ENCODE measurements around the gene CARD19. TPM values are rescaled to one million over a fixed set of nuclear protein-coding genes. Genes with fewer than 3 reads are reported as not detected.
"Not testable (repeated sequence)": the region's sequence is repeated elsewhere in the genome, so short reads cannot be mapped to it uniquely, and the experiment has no call there.

The CARD19 gene
- total RNA-seq, 1 donor from 2014 or later, result 38.0 TPM

DNA sequence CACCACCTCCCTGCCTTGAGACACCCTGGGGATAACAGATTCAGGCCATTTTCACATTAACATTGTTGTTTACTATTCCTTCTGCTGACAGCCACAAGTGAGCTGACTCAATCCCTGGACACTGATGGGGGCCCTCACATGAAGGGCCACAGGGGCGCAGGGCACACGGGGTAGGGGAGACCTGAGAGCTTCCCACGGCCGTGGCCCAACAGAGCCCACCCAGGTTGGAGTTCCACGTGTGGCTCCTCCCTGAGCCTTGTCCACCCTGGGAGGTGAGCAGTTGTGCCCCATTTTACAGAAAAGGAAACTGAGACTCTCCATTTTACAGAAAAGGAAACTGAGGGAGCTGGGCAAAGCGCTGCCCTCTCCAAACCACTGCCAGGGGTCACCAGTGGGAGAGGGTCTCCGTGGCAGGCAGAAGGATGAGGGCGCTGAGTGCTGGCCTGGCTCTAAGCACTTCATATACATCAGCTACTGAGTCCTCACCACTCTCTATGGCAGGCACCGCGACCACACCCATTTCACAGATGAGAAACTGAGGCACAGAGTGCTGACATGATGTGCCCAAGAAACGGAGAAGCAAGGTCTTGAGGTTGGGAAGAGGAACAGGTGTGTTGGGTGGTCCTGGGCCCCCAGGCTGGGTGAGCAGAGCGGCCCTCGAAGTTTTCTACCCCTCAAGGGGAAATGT lies 35.7 kb downstream of the CARD19 start:
- no peak for DNase-seq (ENCODE audit: low read depth)

DNA sequence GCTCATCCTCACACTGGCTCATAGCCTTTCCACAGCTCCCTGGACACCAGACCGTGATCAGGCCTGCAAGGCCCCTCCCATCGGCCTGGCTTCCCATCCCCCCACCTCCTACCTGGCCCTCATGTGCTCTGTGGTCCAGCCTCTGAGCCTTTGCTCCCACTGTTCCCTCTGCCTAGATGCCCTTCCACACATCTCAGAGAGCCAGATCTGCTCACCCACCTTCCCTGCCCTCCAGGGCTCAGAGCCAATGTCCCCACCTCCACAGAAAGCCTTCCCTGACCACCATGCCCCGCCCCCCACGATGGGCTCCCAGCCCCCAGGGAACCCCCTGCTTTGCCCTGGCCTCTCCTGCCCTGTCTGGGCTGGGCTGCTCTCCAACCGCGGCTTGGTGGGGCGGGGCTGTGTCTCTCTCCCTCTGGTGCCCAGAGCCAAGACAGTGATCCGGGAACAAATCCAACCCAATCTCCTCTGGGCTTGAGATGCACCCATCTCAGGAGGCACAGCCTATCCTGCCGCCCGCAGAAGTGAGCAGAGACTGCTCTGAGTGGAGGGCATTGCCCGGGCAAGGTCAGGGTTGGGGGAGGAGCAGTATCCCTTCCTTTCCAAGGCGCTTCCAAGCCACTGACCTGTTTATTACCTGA lies 36.4 kb downstream of the CARD19 start:
- peak; percentile 68 for DNase-seq (ENCODE audit: low read depth)

DNA sequence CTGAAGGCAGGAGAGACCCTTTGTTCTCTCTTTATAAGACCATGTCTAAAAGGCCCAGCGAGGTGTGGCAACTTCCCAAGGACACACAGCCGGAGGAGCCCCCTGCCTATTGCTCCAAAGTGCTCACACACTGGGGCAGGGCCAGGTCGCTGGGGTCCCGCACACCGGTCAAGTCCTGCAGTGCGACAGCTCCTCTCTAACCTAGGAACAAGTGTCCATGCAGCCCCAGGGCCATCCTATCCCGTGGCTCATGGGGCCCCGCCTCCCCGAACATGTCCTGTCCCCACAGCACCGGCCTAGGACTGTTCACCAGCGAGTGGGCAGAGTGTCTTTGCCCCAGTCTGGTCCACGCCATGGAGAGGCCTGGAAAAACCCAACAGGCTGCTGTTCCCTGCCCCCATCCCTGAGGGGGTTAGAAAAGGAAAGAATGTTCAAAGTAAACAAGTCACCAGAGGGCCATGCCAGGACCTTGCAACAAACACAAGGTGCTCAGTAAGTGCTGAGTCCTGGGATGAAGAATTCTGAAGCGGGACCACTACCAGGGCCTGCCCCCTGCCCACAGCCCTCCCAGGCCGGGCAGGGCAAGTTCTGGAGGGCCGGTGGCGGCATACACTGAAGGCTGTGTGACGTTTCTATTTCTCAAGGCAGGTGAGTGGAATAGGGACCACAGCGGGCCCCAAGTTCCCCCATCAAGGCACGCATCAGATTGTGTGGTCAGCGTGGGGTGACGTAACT lies 37.1 kb downstream of the CARD19 start:
- peak; percentile 80 for DNase-seq (ENCODE audit: low read depth)

DNA sequence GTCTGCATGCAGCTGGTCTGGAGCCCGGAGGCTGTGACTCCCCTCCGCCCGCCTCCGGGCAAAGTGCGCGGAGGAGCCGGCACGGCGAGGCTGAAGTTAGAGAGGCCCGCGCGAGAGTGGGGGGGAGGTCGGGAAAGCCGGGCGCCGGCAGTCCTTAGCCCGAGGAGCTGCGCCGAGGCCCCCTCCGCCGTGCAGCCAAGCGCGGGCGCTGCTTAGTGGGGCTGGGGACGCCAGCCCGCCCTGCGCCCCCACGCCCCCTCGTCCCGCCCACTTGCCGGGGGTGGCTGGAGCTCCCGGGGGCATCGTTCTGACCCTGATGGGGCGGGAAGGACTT lies 37.6 kb downstream of the CARD19 start:
- DNase-seq (ENCODE audit: low read depth), result no peak

DNA sequence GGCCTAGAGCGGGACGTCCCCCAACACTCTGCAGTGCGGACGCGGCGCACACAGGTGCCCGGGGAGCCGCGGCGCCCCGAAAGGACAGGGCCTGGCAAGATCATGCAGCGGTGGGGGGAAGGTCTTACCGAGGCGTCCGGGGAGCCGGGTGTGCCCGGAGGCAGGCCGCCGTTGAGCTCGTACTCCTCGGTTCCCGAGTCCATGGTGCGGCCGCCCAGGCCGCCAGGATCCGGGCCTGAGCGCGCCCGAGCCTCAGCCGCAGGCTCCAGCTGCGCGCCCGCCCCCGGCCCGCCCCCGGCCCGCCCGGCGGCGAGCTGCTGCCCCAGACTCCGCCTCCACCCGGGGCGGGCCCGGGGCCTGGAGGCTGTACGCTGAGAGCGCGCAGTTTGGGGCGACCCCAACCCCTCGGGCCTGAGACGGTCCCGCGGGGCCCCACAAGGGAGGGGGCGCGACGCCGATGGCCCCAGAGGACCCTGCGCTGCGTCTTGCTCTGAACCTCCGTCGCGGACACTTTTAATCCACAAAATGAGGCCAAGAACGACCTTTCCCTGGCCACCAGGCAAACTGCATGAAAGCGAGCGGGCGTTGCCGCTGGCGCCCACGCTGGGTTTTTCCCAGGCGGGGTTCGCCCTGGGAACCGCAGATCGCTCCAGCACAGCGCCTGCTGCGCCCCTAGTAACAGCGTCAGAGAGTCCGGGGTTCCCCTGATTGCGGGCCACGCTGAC lies 38.2 kb downstream of the CARD19 start, which contains the start of gene NINJ1:
Gene NINJ1 (minus strand): TSS at position 237 of the 725 bp plus-strand sequence. CDS start 34 bp downstream, at position 203.
- peak; percentile 71 for DNase-seq (ENCODE audit: low read depth)

DNA sequence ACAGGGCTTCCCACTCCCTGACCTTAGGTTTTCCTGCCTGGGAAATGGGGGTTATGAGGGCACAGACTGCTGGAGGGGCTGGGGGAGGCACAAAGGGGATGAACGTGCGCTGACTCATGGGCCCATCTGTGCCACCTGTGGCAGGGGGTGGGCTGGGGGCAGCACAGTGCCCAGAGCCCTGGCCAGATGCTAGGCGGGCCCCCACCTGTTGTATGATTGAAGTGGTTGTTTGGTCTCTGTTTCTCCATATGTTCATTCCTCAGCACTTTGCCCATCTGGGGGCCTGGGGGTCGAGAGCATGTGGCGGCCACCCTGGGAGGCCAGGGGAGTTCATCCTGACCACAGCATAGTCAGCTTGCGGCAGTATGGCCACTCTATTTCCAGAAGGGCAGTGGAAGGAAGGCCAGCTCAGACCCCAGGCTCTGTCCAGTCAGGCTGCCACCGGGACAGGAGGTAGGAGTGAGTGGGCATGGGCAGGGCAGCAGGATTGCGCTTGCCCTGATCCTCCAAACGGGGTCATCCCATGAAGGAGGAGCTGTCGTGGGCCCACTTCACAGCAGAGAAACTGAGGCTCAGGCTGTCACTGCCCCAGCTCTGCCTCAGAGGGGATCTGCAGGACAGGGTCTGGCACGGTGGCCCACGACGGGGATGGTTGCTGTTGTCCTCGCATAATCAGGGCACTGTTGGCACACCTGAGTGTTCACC lies 38.9 kb downstream of the CARD19 start:
- no peak for DNase-seq (ENCODE audit: low read depth)

DNA sequence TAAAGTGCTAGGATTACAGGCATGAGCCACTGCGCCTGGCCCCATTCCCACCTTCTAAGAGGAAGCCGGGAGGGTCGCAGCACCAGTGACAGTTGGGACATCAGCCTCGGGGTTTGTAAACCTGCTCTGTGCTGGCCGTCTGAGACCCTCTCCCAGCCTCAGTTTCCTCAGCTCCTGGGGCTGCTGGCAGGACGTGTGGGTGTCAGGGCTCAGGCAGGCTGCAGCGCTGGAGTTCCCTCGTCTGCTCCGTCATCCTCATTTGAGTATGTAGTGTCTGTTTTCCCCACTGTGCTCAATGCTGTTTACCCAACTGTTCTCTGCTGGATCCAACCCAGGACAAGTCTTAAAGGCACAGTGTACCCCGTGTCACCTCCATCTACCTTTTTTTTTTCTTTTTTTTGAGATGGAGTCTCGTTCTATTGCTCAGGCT lies 40.0 kb downstream of the CARD19 start:
- DNase-seq (ENCODE audit: low read depth), result peak; percentile 41

DNA sequence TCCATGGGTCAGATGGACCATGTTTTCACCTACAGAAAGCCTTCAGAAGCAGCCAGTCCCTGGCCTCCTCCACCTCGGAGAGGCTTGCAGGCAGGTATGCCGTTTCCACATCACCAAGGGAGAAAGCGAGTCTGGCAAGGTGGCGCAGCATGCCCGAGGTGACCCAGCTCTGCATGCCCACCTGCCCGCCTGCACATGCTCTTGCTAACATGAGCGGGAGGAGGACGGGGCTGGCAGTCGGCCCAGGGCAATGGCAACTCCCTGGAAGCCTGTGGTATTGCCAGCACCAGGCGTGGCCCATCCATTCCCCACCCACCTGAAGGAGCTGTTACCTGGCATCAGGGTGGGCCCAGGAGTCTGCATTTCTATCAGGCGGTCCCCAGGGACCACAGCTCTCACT lies 41.3 kb downstream of the CARD19 start:
- no peak for DNase-seq (ENCODE audit: low read depth)

DNA sequence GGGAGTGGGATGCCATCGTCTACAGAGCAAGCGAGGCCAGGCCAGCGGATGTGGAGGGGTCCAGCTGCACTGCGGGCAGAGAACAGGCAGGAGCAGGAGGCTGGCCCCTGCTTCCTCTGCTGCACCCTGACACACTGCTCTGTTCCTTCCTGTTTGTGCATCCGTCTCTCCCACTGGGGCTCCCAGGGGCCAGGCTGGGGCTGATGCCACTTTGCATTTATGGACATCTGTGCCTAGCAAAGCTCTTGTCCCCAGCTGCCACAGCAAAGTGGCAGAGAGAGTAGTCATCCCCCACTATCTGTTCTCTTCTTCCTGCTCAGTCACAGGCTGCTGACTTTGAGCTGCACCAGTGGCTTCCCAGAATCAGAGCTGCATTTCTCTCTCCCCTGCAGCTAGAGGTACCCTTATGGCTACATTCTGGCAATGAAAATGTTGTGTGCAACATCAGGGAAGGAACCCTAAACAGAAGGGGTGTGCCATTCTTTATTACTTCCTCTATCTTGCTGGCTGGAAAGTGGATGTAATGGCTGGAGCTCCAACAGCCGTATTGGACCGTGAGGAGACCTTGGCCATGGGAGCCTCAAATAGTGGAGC lies 42.3 kb downstream of the CARD19 start:
- DNase-seq (ENCODE audit: low read depth), result no peak

DNA sequence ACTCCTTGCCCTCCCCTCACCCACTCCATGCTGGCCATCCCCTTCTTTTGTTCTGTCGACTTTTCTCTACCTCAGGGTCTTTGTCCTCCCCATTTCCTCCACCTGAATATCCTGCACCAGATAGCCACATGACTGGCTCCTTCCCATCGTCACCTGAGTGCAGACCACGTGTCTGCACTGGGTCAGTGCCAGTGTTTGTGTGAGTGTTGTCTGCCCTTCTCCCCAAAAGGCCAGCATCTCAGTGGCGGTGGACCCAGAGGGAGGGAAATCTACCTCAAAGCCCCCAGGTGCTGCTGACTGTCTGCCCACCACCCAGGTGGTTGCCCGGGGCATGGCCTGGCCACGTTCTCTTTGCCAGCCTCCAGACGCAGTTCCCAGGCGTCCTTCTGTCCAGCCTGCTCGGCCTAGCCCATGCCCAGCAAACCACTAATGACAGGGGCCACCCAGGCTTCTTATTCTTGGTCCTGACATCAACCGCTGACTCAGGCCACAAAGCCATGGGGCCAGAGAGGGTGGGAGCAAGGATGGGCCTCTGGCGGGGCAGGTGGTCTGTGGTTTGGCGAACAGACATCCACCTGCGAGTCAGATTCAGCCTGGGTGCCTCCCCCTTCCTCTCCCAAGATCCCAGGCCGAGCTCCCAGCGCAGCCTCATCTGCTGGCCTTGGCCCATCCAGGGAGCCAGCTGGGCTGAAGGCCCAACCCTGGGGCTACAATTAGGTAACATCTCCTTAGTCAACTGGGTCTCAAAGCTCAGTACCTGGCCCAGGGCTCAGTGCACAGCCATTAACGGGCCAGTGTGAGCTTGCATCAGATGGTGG lies 43.6 kb downstream of the CARD19 start:
- no peak for DNase-seq (ENCODE audit: low read depth)

DNA sequence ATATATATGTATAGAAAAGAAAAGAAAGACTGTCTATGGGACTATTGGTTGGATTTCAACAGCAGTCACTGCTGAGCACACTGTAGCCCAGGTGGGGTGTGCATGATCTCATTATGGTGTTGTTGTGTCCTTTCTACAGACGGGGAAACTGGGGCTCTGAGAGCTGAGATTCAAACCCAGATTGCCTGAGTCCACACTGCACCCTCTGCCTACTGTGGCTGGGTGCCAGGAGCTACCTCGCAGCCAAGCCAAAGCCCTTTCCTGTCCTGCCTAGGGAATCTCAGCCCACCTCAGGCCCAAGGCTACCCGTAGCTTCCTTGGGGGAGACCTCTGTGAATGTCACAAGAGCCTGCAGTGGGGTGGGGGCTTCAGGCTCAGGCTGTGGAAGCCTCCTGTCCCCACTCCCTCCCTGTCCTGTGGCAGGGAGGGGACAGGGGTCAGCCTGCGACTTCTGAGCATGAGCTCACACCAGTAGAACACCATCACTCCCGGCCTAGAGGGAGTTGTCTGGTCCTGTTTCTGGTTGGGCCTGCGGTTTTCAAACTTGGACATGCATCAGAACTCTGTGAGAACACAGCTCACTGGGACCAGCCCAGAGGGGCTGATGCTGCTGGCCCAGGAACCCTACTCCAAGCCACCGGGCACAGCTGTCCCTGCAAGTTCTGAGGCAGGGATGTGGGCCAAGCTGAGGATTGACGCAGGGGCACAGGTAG lies 45.9 kb downstream of the CARD19 start:
- no peak for DNase-seq (ENCODE audit: low read depth)

DNA sequence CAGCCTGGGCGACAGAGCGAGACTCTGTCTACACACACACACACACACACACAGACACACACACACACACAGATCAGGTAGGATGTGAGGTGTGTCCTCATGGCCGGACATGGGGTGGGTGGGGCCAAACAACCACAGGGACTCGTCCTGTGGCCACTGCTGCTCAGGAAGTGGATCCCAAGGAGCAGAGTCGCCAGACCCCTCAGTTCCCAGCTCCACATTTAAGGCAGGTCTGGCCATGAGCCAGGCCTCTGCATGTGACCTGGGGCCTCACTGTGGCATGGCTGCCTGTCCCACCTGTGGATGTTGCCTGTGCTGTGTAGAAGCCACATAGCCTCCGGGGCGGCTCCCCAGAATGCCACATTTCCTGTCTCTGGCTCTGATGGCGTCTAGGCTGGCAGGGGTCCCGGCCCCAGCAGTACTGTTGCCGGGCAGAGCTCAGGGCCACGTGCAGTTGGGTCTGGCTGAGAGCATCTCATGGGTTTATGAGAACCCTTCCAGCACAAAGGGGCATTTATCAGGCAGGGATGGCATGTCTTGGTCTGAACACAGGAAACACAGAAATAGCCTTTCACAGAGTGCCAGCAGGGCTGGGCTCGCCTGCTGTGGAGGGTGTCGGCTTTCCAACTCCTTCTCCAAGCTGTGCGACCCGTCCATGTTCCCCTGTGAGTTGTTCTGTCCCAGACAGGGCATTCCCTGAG lies 48.0 kb downstream of the CARD19 start:
- no peak for DNase-seq (ENCODE audit: low read depth)

DNA sequence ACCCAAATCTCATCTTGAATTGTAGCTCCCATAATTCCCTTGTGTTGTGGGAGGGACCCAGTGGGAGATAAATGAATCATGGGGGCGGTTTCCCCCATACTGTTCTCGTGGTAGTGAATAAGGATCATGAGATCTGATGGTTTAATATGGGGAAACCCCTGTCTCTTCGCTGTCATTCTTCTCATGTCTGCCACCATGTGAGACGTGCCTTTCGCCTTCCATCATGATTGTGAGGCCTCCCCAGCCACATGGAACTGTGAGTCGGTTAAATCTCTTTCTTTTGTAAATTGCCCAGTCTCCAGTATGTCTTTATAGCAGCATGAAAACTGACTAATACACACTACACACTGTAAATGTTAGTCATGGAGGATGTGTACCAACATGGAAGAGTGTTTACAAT lies 50.7 kb downstream of the CARD19 start:
- not testable (repeated sequence) for DNase-seq (ENCODE audit: low read depth)

DNA sequence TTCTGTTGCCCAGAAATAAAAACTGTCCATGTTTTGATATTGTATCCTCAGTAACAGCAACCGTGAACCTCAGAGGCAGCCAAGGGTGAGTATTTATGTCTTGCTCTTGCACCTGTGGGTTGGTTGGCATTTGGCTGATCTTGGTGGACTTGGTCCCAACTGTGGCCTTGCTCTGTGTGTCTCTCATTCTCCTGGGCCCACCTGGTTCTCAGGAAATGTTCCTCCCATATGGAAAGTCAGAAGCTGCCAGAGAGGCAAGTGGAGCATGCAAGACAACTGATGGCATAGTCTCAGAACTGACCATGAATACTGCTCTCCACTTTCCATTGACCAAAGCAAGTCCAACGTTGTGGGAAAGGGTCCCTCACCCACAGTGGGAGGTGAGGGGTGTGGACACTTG lies 51.6 kb downstream of the CARD19 start:
- DNase-seq (ENCODE audit: low read depth), result no peak

DNA sequence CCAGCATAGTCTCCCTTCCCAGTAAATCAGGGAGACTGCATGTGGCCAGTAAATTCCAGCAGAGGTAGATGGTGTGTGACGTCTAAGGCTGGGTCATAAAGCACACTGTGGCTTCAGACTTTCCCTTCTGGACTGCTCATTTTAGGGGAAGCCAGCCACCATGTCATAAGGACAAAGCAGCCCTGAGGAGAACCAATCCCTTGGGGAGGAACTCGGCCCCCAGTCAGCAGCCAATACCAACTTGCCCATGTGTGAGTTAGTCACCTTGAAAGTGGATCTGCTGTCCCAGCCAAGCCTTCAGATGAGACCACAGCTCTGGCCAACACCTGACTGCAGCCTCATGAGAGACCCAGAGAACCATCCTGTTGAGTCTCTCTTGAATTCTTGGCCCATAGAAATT lies 52.7 kb downstream of the CARD19 start:
- DNase-seq (ENCODE audit: low read depth), result no peak

DNA sequence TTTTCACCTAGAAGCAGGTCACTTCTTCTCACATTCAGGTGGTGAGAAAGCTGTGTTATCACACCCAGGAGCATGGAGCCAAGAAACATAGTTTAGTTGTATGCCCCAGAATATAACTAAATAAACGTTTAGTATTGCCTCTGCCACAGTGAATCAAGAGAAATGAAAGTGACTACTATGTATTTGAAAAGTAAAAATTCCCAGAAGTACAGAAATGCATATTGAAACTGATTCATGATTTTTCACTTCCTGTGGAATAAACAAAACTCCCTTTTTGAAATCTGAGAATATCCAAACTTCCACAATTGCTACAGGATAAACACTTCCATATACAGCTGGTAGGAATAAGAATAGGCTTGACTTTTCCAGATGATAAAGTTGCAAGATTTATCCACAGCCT lies 53.3 kb downstream of the CARD19 start:
- DNase-seq (ENCODE audit: low read depth), result no peak

DNA sequence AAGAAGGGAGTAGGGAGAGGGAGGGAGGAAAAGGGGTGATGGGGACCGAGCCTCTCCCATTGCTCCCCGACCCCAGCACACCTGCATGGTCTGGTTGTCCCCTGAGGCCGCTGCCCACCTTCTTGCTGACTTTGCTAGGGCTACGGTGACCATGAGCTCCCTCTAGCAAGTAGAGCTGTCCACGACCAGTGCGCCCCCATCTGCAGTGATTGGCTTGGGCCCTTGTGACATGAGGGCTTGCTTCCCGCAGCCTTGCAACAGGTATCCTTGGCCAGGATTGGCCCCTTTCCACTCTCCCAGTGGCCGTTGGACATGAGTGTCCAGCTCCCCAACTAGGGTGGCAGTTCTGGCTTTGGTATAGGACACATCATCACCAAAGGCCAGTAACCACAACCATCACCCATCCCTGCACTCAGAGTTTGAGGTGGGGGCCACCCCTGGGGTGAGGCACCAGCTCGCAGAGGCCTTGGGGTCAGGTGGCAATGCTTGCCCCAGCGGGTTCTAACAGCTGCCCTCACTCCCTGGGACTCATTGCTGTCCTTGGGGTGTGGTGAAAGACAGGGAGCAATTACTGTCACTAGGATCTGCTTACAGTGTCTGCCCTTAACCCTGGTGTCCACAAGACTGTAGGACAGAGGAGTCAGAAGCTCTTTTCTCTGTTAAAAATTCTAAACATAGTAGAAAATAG lies 55.2 kb downstream of the CARD19 start:
- no peak for DNase-seq (ENCODE audit: low read depth)

DNA sequence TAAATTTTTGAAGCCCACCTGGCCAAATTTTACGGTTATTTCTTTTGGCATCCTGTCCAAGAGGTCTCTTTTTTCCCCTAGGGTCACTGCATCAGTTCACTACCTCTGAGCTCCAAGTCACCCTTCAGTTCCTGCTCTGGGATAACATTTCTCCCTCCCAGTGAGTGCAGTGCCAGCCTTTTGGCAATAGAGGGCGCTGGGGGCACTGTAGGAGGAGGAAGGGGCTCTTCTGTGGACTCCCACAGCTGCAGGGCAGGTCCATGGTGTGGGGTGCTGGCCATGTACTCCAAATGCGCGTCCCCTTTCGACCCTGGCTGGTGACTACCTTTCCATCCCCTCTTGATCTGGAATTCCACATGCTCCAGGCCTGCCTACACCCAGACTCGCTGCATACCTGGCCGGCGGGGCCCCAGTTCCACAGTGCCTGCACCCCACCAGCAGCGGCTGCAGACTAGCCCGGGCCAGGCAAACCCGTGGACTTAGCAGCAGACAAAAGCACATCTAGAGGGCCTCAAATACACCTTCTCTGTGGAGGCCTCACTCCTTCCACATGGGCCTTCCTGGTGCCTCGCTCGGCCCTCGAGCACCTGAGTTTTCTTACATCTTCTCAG lies 58.4 kb downstream of the CARD19 start:
- DNase-seq (ENCODE audit: low read depth), result no peak
